K562 (cell line): Measurements from ENCODE around the gene RAB6A. TPM values are rescaled to one million over a fixed set of nuclear protein-coding genes. Genes with fewer than 3 reads are reported as not detected.
A peak's percentile ranks its signal among the peaks of the same experiment; 100 is the strongest.

Source experiments
- CBX3 ChIP-seq, 2 experiments: IDR thresholded peaks; 1 replicate in 1 of 2; 2 replicates in 1 of 2; pipeline ENCODE4 v1.6.1; 2012; ENCODE audit warnings: inconsistent platforms in 2 of 2, low read length in 2 of 2, borderline replicate concordance in 1 of 2, control low read depth in 1 of 2
- CCNT2 ChIP-seq: IDR thresholded peaks from 2 replicates; pipeline ENCODE4 v1.6.1; 2011; ENCODE audit warnings: borderline replicate concordance, low read depth, mild to moderate bottlenecking, moderate library complexity, mixed read lengths, low read length; ENCODE audit not compliant: insufficient read length; ENCODE audit errors: extremely low read depth
- ELF2 ChIP-seq: fragments of 250-450 bp; sonication (Bioruptor Pico); IDR thresholded peaks from 2 replicates; pipeline ENCODE4 v1.5.0; 2021; ENCODE audit warnings: mild to moderate bottlenecking
- FOXA1 ChIP-seq: fragments of 450-650 bp; IDR thresholded peaks from 2 replicates; pipeline ENCODE4 v1.6.1; 2016; ENCODE audit warnings: mild to moderate bottlenecking, borderline replicate concordance
- NFRKB ChIP-seq: fragments of 450-650 bp; IDR thresholded peaks from 2 replicates; pipeline ENCODE4 v1.6.1; 2016; ENCODE audit warnings: low read depth
- NR2C1 ChIP-seq, 2 experiments: fragments of 450-650 bp; IDR thresholded peaks; 2 replicates each; pipeline ENCODE4 v1.6.1; 2017; ENCODE audit warnings: mild to moderate bottlenecking in 2 of 2, antibody characterized with exemption in 1 of 2, inconsistent platforms in 1 of 2, missing compliant biosample characterization in 1 of 2, missing genetic modification characterization in 1 of 2
- PTRF ChIP-seq: fragments of 450-650 bp; IDR thresholded peaks from 2 replicates; pipeline ENCODE4 v1.6.1; 2016; ENCODE audit warnings: mild to moderate bottlenecking, missing genetic modification characterization, missing compliant biosample characterization
- TAF15 ChIP-seq: fragments of 200-400 bp; formaldehyde crosslinking; IDR thresholded peaks from 2 replicates; pipeline ENCODE4 v1.6.1; 2017; ENCODE audit warnings: mild to moderate bottlenecking, low read depth, low read length, moderate library complexity
- polyA plus RNA-seq, 8 experiments: library from polyadenylated mRNA; depleted of rRNA in 4 of 8; stranded (reverse) in 5 of 8; unstranded in 3 of 8; fragments of >200 nt; fragmentation: Nextera tagmentation in 2 of 8; fragmentation: Illumina TruSeq in 1 of 8; extraction: Ambion mirVana in 2 of 8; extraction: Trizol in 1 of 8; gene quantifications; 2 replicates each; pipeline versions ENCODE4 v1.2.1 to v1.2.3, GENCODE V29; 2011 to 2014; ENCODE audit warnings: inconsistent platforms in 1 of 8, missing spikeins in 1 of 8
- total RNA-seq, 7 experiments: library from RNA; depleted of rRNA in 6 of 7; stranded (reverse); fragments of >200 nt in 6 of 7; fragmentation: Illumina TruSeq in 2 of 7; extraction: Trizol in 2 of 7; gene quantifications; 2 replicates each; pipeline versions ENCODE4 v1.2.1 to v1.2.3, GENCODE V29; 2011 to 2021; ENCODE audit warnings: low replicate concordance in 1 of 7
- TF ChIP-seq, protein P1 (sequence below): sonication (generic); formaldehyde crosslinking; IDR thresholded peaks from 2 replicates; pipeline ENCODE4 v1.8.1; 2023; ENCODE audit warnings: missing genetic modification reagents, mild to moderate bottlenecking, borderline replicate concordance
- TF ChIP-seq, protein P2 (sequence below), 2 experiments: fragments of 450-650 bp; conservative IDR thresholded peaks; 2 replicates each; pipeline ENCODE4 v1.6.1; 2017; ENCODE audit warnings: mild to moderate bottlenecking in 2 of 2, moderate library complexity in 2 of 2
- TF ChIP-seq, protein P3 (sequence below): fragments of 250-450 bp; sonication (Bioruptor Pico); IDR thresholded peaks from 2 replicates; pipeline ENCODE4 v1.4.0; 2020; ENCODE audit warnings: mild to moderate bottlenecking, moderate library complexity
- TF ChIP-seq, protein P4 (sequence below): sonication (generic); formaldehyde crosslinking; IDR thresholded peaks from 2 replicates; pipeline ENCODE4 v1.8.0; 2022; ENCODE audit warnings: mild to moderate bottlenecking, missing genetic modification reagents

The RAB6A gene
- total and polyA plus RNA-seq, 9 of the 15 experiments (the other 6 are each of a cell fraction or from before 2014, with no cell fraction given) = 14.0 to 95.3 (median 45.4) TPM

DNA sequence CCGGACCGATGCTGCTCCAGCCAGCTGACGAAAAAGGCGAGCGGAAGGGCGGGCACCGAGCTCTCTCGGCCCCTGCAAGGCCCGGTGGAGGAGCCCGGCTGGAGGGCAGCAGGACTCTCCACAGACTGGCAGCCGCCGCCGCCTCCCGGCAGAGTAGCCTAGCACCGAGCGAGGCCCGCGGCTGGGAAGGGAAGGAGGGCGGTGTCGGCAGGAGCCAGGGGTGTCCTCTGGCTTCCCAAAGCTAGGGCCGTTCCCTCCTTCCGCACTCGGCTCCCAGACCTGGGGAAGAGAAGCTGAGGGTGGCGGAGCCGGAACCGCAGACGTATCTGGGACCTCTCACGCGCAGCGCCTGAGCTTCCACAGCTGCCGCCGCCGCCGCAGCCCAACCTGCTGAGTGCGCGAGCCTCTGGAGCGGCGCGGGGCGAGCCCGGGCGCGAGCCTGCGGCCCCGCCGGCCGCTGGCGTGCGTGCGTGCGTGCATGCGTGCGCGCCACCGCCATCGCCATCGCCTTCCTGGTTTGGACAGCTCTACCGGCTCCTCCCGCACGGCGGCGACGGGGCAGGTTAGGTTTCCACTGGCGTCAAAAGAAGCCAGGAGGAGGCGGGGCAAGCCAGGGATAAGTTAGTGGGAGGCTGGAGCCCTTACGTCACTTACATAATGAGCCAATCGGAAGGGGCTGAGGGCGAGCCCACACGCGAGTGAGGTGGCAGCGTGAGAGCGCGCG is at the start of gene RAB6A (continued):
- TF ChIP-seq, protein P1, sequence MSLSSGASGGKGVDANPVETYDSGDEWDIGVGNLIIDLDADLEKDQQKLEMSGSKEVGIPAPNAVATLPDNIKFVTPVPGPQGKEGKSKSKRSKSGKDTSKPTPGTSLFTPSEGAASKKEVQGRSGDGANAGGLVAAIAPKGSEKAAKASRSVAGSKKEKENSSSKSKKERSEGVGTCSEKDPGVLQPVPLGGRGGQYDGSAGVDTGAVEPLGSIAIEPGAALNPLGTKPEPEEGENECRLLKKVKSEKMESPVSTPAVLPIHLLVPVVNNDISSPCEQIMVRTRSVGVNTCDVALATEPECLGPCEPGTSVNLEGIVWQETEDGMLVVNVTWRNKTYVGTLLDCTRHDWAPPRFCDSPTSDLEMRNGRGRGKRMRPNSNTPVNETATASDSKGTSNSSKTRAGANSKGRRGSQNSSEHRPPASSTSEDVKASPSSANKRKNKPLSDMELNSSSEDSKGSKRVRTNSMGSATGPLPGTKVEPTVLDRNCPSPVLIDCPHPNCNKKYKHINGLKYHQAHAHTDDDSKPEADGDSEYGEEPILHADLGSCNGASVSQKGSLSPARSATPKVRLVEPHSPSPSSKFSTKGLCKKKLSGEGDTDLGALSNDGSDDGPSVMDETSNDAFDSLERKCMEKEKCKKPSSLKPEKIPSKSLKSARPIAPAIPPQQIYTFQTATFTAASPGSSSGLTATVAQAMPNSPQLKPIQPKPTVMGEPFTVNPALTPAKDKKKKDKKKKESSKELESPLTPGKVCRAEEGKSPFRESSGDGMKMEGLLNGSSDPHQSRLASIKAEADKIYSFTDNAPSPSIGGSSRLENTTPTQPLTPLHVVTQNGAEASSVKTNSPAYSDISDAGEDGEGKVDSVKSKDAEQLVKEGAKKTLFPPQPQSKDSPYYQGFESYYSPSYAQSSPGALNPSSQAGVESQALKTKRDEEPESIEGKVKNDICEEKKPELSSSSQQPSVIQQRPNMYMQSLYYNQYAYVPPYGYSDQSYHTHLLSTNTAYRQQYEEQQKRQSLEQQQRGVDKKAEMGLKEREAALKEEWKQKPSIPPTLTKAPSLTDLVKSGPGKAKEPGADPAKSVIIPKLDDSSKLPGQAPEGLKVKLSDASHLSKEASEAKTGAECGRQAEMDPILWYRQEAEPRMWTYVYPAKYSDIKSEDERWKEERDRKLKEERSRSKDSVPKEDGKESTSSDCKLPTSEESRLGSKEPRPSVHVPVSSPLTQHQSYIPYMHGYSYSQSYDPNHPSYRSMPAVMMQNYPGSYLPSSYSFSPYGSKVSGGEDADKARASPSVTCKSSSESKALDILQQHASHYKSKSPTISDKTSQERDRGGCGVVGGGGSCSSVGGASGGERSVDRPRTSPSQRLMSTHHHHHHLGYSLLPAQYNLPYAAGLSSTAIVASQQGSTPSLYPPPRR (CRISPR knock-in tag) = no peak
- TF ChIP-seq, protein P2, sequence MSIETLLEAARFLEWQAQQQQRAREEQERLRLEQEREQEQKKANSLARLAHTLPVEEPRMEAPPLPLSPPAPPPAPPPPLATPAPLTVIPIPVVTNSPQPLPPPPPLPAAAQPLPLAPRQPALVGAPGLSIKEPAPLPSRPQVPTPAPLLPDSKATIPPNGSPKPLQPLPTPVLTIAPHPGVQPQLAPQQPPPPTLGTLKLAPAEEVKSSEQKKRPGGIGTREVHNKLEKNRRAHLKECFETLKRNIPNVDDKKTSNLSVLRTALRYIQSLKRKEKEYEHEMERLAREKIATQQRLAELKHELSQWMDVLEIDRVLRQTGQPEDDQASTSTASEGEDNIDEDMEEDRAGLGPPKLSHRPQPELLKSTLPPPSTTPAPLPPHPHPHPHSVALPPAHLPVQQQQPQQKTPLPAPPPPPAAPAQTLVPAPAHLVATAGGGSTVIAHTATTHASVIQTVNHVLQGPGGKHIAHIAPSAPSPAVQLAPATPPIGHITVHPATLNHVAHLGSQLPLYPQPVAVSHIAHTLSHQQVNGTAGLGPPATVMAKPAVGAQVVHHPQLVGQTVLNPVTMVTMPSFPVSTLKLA (conservative IDR thresholded peaks at IDR 0.05) = peak; percentile 61 to 79; a peak in 1 of 4 replicates
- TF ChIP-seq PTRF (tag) (no peak), NFRKB (no peak), FOXA1 (no peak), CBX3 (IDR thresholded peaks at IDR 0.05; ENCODE audit: borderline replicate concordance in 1 of 2, low read length in 2 of 2) (peak in 1 of 2 experiments; percentile 33; a peak in 1 of 3 replicates), TAF15 (no peak), NR2C1 (IDR thresholded peaks at IDR 0.05) (no peak), NR2C1 (tag; IDR thresholded peaks at IDR 0.05) (no peak), ELF2 (CRISPR knock-in tag) (peak; percentile 91), CCNT2 (peak; percentile 89)
- TF ChIP-seq, protein P3, sequence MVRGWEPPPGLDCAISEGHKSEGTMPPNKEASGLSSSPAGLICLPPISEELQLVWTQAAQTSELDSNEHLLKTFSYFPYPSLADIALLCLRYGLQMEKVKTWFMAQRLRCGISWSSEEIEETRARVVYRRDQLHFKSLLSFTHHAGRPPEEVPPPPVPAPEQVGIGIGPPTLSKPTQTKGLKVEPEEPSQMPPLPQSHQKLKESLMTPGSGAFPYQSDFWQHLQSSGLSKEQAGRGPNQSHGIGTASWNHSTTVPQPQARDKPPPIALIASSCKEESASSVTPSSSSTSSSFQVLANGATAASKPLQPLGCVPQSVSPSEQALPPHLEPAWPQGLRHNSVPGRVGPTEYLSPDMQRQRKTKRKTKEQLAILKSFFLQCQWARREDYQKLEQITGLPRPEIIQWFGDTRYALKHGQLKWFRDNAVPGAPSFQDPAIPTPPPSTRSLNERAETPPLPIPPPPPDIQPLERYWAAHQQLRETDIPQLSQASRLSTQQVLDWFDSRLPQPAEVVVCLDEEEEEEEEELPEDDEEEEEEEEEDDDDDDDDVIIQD (CRISPR knock-in tag) = no peak
- TF ChIP-seq, protein P4, sequence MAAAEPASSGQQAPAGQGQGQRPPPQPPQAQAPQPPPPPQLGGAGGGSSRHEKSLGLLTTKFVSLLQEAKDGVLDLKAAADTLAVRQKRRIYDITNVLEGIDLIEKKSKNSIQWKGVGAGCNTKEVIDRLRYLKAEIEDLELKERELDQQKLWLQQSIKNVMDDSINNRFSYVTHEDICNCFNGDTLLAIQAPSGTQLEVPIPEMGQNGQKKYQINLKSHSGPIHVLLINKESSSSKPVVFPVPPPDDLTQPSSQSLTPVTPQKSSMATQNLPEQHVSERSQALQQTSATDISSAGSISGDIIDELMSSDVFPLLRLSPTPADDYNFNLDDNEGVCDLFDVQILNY (CRISPR knock-in tag) = no peak; the same call in 1 of the 2 replicates
